ACHN (cell line): ENCODE measurements around the gene ETV4.

Experiments used
- DNase-seq: peaks from one replicate; pipeline ENCODE4 v3.0.0-alpha.2; 2015
- in situ Hi-C: cut with HindIII; loops from 2 replicates; pipeline ENCODE4 v1.10.0; 2017; ENCODE audit warnings: low sequenced_read_pairs, low pct_ligation_motif_present, low pct_unique_long_range_greater_than_20kb

Gene ETV4

GRCh38 chr17:43574896-43575525 lies 28.9 kb upstream of the ETV4 start:
- no peak for DNase-seq
- in situ Hi-C loops, result loop anchor here (25.0 kb wide), 1 partner anchor 87 kb away; the partner anchor contains the start of gene MEOX1

- in situ Hi-C loops, result loop anchor here (25.0 kb wide), 1 partner anchor 88 kb away; the partner anchor contains the start of gene MEOX1
- no peak for DNase-seq
Measured at GRCh38 chr17:43574348-43574747, 28.2 kb upstream of the ETV4 start.

GRCh38 chr17:43573579-43574321 lies 27.6 kb upstream of the ETV4 start:
- in situ Hi-C loops, result loop anchor here (25.0 kb wide), 1 partner anchor 89 kb away; the partner anchor contains the start of gene MEOX1
- no peak for DNase-seq

DNA sequence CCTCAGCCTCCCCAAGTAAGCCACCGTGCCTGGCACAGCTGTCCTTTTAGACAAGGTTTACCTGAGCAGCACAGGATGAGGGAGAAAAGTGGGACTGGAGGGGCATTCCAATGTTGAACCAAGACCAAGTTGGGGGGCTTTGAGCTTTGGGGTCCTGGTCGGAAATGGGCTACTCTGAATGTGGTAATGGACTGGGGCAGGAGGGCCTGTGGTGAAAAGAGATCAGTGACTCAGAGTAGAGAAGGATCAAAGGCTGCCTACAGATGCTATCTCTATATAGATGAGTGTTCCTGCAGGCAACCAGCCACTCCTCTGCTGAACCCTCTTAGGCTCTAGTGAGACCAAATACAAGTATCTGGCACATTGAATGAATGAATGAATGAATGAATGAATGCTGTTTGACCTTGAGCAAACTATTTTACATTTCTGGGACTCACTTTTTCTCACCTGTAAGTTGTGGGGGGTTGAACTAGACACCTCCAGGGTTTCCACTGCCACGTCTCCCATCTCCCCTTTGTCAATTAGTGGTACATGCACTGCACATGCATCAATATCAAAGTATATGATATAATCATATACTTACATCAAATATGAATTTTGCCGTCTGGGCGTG lies 26.3 kb upstream of the ETV4 start:
- DNase-seq, result no peak
- in situ Hi-C loops, result loop anchor here (25.0 kb wide), 1 partner anchor 90 kb away; the partner anchor contains the start of gene MEOX1

- peak; percentile 87 for DNase-seq
- in situ Hi-C loops, result loop anchor here (25.0 kb wide), 1 partner anchor 92 kb away; the partner anchor contains the start of gene MEOX1
Measured at GRCh38 chr17:43570518-43570928, 24.4 kb upstream of the ETV4 start.

DNA sequence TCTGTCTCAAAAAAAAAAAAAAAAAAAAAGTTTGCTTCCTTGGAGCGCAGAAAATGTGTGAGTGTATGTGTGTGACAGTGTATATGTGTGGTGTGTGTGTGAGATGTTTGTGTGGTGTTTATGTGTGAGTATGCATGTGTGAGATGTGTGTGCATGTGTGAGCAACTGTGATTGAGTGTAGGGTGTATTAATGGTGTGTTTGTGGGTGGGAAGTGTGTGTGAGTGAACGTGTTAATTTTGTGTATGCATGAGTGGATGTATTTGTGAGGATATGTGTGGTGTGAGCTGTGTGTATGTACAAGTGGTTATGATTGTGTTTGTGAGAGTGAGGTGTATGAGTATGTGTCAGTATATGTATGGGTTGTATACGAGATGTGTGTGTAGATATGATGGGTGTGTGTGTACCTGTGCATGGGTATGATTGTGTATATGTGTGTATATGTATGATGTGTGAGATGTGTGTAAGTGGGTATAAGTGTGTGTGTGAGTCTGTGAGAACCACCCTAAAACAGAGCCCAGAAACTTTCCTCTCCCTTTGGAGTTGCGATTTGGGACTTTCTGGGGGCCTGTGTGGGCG lies 22.5 kb upstream of the ETV4 start:
- no peak for DNase-seq
- in situ Hi-C loops, result loop anchor here (25.0 kb wide), 1 partner anchor 94 kb away; the partner anchor contains the start of gene MEOX1

GRCh38 chr17:43563600-43564594 lies 17.8 kb upstream of the ETV4 start:
- in situ Hi-C loops, result loop anchor here (25.0 kb wide), 1 partner anchor 98 kb away; the partner anchor contains the start of gene MEOX1
- DNase-seq, result no peak

- in situ Hi-C loops, result loop anchor here (25.0 kb wide), 1 partner anchor 99 kb away; the partner anchor contains the start of gene MEOX1
- DNase-seq, result no peak
Measured at GRCh38 chr17:43562679-43563599, 16.8 kb upstream of the ETV4 start.

GRCh38 chr17:43560461-43561427 lies 14.6 kb upstream of the ETV4 start:
- no peak for DNase-seq
- in situ Hi-C loops, result loop anchor here (25.0 kb wide), 1 partner anchor 102 kb away; the partner anchor contains the start of gene MEOX1

DNA sequence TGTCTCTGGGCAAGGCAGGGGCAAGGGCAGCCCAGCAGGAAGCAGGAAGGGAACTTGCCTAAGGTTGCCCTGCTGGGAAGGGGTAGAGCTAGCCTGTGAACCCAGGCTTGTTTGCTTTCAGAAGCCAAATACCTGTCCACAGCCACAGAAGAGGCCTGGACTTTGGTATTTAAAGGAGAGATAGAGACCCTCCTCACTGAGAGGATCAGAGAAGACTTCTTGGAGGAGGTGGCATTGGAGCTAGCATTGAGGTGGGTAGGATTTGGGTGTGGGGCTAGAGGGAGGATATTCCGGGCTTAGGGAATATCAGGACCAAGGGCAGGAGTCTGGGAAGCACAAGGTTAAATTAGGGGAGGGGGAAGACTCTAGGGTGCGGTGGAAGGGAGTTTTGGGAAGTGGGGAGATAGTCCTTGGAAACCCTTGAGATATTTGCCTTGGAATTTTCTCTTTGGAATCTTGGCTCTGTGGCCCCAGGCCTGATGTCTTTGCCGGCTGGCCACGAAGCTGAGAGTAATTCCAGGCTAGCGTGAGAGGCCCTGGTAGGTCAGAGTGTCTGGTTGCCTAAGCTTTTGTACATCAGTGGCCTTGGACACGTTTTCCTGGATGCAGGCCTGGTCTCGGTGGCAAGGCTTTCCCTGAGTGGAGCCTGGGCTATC lies 13.1 kb upstream of the ETV4 start:
- no peak for DNase-seq

DNA sequence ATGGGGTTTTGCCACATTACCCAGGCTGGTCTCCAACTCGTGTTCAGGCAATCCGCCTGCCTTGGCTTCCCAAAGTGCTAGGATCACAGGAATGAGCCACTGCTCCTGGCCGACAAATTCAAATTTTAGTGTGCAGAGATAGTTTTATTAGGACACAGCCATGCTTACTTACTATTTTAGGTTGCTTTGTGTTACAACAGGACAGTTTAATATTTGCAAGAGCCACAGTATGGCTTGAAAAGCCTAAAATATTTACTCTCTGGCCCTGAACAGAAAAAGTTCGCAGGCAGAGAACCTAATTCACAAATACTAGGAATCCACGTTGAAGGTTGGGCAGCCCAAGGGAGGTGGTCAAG lies 12.6 kb upstream of the ETV4 start:
- DNase-seq, result no peak
- in situ Hi-C loops, result loop anchor here (25.0 kb wide), 1 partner anchor 104 kb away; the partner anchor contains the start of gene MEOX1

More for the DNA sequence above, 13.1 kb upstream of the ETV4 start:
- in situ Hi-C loops, result loop anchor here (25.0 kb wide), 1 partner anchor 103 kb away; the partner anchor contains the start of gene MEOX1

DNA sequence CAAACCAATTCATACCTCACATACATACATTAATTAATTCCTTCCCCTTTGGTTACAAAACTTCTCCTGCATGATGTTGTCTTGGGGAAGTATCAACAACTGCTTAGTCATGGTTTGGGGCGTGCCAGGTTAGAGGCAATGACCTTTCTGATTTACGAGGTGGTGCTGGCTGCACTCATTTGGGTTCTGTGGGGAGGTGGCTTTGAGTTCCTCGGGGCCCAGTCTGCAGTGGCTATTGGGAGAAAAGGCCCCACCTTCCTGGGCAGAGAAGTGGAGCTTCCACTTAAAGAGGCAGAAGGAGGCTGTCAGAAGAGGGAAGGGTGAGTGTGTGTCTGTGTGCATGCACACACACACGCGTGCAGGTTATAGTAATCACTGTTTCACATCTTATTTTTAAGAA lies 10.2 kb upstream of the ETV4 start:
- DNase-seq, result no peak
- in situ Hi-C loops, result loop anchor here (25.0 kb wide), 1 partner anchor 106 kb away; the partner anchor contains the start of gene MEOX1

- no peak for DNase-seq
- in situ Hi-C loops, result loop anchor here (25.0 kb wide), 1 partner anchor 107 kb away; the partner anchor contains the start of gene MEOX1
Measured at GRCh38 chr17:43554857-43555256, 8.7 kb upstream of the ETV4 start.

- DNase-seq, result no peak
Measured at GRCh38 chr17:43553573-43553972, 7.4 kb upstream of the ETV4 start.

More at GRCh38 chr17:43553573-43553972, 7.4 kb upstream of the ETV4 start:
- in situ Hi-C loops, result loop anchor here (25.0 kb wide), 1 partner anchor 109 kb away; the partner anchor contains the start of gene MEOX1
